ENCODE data around the gene AMHR2. TPM values are rescaled to one million over a fixed set of nuclear protein-coding genes. Genes with fewer than 3 reads are reported as not detected.

Gene AMHR2
- total and polyA plus RNA-seq, 2 of the 4 experiments (the other 2 are of a cell fraction), result not detected

- Histone ChIP-seq H3K56ac (ENCODE audit: extremely low read depth, insufficient read depth, low read length) (no peak overlapping the region), H2AK5ac (ENCODE audit: low read depth, low read length) (no peak overlapping the region), H3K36me3 (ENCODE audit: control insufficient read depth, insufficient read depth, low read length) (peaks cover 21% of the 10 kb centered on the region), H2BK20ac (ENCODE audit: low read depth, low read length) (no peak overlapping the region), H3K23ac (ENCODE audit: low read depth, low read length) (no peak overlapping the region), H2AK9ac (replicated peaks; ENCODE audit: low read depth, low read length, poor library complexity) (no peak overlapping the region), H4K91ac (ENCODE audit: insufficient read depth, low read depth, low read length) (no peak overlapping the region), H3K27ac (ENCODE audit: insufficient read depth, low read length) (no peak overlapping the region), H3K9me1 (ENCODE audit: insufficient read depth, low read length) (no peaks in the 10 kb centered on the region; the same call in 1 of the 2 replicates), H4K5ac (ENCODE audit: low read depth, low read length) (no peak overlapping the region), H3K18ac (ENCODE audit: low read depth, low read length) (no peak overlapping the region), H3K79me1 (ENCODE audit: low read depth in 1 of 2, low read length in 2 of 2) (peaks cover 25 to 45% of the 10 kb centered on the region in 2 experiments), H3K4me1 (ENCODE audit: control insufficient read depth, insufficient read depth, low read length) (peaks cover 8% of the 10 kb centered on the region), H3K4me3 (ENCODE audit: insufficient read depth, low read depth, low read length) (no peak overlapping the region), H2BK120ac (ENCODE audit: low read depth, low read length) (no peak overlapping the region), H4K20me1 (ENCODE audit: insufficient read depth, low read length) (no peaks in the 10 kb centered on the region), H4K8ac (ENCODE audit: low read depth in 2 of 2, low read length in 2 of 2) (no peak overlapping the region), H3K14ac (replicated peaks; ENCODE audit: low read depth, low read length) (no peak overlapping the region), H3K4me2 (ENCODE audit: low read depth, low read length) (no peak overlapping the region), H2BK15ac (ENCODE audit: low read depth, low read length) (no peak overlapping the region), H2BK5ac (ENCODE audit: low read depth, low read length, poor library complexity, severe bottlenecking) (no peak overlapping the region), H2AFZ (replicated peaks; ENCODE audit: low read length, poor library complexity) (no peak overlapping the region), H3K4ac (ENCODE audit: low read depth, low read length) (no peak overlapping the region), H3K9me3 (ENCODE audit: control insufficient read depth, insufficient read depth, low read length) (no peaks in the 10 kb centered on the region), H3K27me3 (ENCODE audit: control insufficient read depth, insufficient read depth, low read length) (no peaks in the 10 kb centered on the region), H3K9ac (ENCODE audit: low read depth, low read length) (no peak overlapping the region)
- BruUV-seq (replicated peaks), result no TSS peak
- intact Hi-C loops (cut with micrococcal nuclease) (no loop called here), in situ Hi-C loops (cut with MboI; ENCODE audit: low sequenced_read_pairs) (no loop called here), dilution Hi-C loops (cut with HindIII; ENCODE audit: low sequenced_read_pairs, unreplicated experiment) (no loop called here)
- WGBS, 2 experiments (ENCODE audit: extremely low coverage in 2 of 2, insufficient read length in 1 of 2), result no CpG with 5 or more reads among the region's 4 CpGs
- DNase-seq, result no peak
- ChIA-PET CTCF (no interaction called here), POLR2A (ENCODE audit: unreplicated experiment) (no interaction called here)
- TF ChIP-seq SMC3 (IDR thresholded peaks at IDR 0.05; ENCODE audit: low read depth, low read length), result no peak
- TF ChIP-seq MXI1 (IDR thresholded peaks at IDR 0.05; ENCODE audit: borderline replicate concordance, low read depth, low read length), result no peak
- TF ChIP-seq MAFK (IDR thresholded peaks at IDR 0.05; ENCODE audit: low read depth, low read length), result no peak
- no peak for TF ChIP-seq ELK1 (IDR thresholded peaks at IDR 0.05; ENCODE audit: borderline replicate concordance, low read depth, low read length)
- TF ChIP-seq RCOR1 (IDR thresholded peaks at IDR 0.05; ENCODE audit: insufficient replicate concordance, low read length), result no peak
- TF ChIP-seq NFE2L2 (IDR thresholded peaks at IDR 0.05; ENCODE audit: low read depth, low read length), result no peak
- TF ChIP-seq USF2 (IDR thresholded peaks at IDR 0.05; ENCODE audit: low read depth, low read length), result no peak
- TF ChIP-seq CHD1 (IDR thresholded peaks at IDR 0.05; ENCODE audit: low read depth, low read length), result no peak
- TF ChIP-seq FOS (IDR thresholded peaks at IDR 0.05; ENCODE audit: low read depth, low read length), result no peak
- no peak for ATAC-seq (ENCODE audit: low read depth)
These were observed 20.3 kb downstream of the AMHR2 start for GRCh38 chr12:53443955-53444354.

All from IMR-90 (cell line).